Measurements from ENCODE around the gene DZIP1.
"Not testable (repeated sequence)": the region's sequence is repeated elsewhere in the genome, so short reads cannot be mapped to it uniquely, and the experiment has no call there.

DZIP1 gene

GRCh38 chr13:95596701-95597100, 47.8 kb downstream of the DZIP1 start:
- DNase-seq, result no peak

DNA sequence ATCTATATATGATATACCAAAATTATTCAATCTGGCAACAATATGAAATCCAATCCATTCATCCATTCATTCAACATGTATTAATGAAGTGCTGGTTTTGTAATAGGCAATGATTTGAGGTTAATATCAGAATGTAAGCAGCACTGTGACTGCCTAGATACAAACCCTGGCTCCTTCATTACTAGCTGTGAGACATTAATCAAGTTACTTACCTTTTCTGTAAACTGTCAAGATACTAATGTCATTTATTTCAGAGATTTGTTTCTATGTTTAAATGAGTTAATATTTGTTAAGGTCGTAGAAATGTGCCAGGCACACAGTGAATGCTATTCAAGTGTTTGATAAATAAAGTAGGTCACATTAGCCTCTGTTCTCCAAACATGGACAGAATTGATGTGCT, 51.0 kb downstream of the DZIP1 start:
- DNase-seq, result no peak

GRCh38 chr13:95588721-95589120, 55.8 kb downstream of the DZIP1 start:
- peak; percentile 25 for DNase-seq

DNA sequence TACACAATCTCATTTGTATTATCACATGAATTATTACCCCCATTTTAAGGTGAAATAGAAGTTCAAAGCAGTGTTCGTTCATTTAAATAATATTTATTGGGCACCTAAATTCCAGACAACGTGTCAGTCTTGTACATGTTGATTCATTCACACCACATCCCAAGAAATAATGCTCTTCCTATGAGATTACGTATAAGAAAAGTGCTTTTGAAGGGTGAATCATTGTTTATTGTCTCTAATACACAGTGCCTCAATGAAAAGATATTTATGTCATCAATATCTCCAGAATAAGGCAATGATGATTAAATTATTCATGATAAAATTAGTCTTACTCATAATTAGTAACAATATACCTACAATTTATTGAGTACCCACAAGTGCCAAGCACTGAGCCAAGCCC, 56.4 kb downstream of the DZIP1 start:
- DNase-seq, result no peak

DNA sequence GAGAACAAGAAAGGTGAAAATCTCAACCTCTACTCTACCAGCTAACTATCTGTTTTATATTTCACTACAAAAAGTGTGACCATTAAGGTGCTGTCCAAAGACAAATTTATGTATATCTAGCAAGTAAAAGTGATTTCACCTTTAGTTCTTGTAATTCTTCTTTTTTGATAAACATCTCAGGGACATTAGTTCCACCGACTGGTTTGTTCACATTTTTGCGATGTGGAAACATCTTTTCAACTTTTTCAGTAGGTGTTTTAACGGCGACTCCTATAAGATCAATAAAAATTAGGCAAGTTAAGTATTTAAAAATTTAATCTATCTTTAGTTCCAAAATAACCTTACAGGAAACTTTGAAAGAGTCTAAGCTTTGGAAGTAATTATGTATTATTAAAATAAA, 58.6 kb downstream of the DZIP1 start:
- DNase-seq, result no peak

DNA sequence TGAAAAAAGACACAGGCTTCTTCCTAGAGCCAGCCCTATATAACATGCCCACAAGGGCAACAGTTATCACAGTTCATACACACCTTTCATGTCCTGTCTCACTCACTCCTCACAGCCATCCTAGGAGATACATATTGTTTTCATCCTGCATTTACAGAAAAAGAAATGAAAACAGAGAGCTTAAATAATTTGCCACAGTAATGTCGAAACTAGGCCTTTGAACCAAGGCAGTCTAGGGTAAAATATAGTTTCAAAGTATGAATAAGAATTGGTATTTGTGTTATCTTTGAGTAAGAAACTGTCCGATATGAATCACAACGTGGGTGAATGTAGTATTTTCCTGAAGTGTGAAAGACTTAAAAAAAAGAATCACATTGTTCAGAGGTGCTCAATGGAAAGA, 65.2 kb downstream of the DZIP1 start:
- no peak for DNase-seq

GRCh38 chr13:95573221-95573620, 71.3 kb downstream of the DZIP1 start:
- peak; percentile 26 for DNase-seq

DNA sequence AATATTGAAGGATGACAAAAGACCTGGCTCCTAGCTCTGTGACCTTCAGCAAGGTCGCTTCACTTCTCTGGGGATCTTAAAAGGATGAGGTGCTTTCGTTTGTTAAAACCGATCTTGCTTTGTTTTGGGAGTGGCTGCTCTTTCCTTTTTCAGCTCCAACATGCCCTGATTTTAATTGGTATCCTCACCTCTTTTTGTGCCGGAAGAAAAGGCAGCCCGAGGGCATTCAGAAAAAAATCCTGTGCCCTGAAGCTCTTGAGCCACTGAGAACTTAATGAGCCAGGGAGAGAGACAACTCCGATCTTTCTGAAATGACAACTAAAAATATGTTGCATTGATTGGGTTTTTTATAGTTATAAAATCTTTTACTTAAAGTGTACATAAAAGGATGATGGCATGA, 72.6 kb downstream of the DZIP1 start:
- no peak for DNase-seq

DNA sequence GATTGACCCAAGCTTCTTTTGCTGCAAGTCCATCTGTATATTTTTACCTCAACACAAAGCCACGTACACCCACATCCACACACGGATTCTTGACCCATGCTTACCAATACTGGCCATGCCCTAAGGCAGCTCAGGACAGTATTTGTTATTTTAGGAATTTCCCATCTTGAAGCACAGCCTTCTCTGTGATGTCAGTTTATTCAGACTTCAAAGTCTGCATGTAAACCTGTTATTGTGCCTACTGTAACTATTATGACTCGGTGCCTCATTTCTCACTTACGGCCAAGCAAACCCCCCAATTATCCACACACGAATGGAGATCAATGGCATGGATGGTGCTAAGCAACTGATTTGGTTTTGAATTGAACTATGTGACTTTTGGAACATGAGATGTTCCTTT, 74.5 kb downstream of the DZIP1 start:
- peak; percentile 13 for DNase-seq

- DNase-seq, result no peak
These were observed 76.4 kb downstream of the DZIP1 start for GRCh38 chr13:95568131-95568530.

- not testable (repeated sequence) for DNase-seq
These were observed 78.7 kb downstream of the DZIP1 start for GRCh38 chr13:95565758-95566157.

GRCh38 chr13:95564733-95565291, 79.7 kb downstream of the DZIP1 start:
- DNase-seq, result peak; percentile 48

DNA sequence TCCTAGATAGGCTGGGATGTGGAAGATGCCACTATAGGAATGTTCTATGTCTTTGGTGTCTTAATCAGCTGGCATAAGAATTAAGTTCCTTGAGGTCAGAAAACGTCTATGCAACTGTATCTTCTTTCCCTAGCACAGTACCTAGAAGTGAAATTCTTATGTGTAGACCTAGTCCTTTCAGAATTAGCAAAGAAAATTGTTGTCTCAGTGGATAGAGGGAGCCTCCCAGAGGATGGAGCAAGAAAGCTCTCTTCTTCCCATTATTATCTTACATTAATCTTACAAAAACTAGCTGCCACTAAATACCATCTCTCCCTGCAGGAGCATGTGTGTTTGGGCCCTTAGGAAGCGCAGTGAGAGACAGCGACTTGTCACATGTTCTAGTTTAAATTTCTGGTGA, 80.4 kb downstream of the DZIP1 start:
- no peak for DNase-seq

GRCh38 chr13:95560387-95560786, 84.1 kb downstream of the DZIP1 start:
- DNase-seq, result no peak

DNA sequence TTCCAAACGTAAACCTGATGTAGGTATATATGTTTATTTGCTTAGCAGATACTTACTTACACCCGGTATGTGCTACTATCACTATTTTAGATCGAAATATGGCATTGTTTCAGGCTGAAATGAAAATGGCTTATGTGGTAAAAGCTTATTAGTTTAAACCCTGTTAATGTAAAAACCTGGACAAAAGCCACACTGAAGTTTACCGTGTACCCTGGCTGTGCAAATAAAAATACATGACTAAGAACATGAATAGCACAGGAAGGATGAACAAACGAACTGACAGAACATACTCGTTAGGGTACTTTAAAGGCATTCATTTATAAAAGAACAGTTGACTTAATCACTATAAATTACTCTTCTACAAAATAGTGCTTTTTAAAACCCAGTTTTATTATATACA, 85.4 kb downstream of the DZIP1 start:
- DNase-seq, result no peak

- DNase-seq, result no peak
These were observed 87.5 kb downstream of the DZIP1 start for GRCh38 chr13:95557013-95557412.

DNA sequence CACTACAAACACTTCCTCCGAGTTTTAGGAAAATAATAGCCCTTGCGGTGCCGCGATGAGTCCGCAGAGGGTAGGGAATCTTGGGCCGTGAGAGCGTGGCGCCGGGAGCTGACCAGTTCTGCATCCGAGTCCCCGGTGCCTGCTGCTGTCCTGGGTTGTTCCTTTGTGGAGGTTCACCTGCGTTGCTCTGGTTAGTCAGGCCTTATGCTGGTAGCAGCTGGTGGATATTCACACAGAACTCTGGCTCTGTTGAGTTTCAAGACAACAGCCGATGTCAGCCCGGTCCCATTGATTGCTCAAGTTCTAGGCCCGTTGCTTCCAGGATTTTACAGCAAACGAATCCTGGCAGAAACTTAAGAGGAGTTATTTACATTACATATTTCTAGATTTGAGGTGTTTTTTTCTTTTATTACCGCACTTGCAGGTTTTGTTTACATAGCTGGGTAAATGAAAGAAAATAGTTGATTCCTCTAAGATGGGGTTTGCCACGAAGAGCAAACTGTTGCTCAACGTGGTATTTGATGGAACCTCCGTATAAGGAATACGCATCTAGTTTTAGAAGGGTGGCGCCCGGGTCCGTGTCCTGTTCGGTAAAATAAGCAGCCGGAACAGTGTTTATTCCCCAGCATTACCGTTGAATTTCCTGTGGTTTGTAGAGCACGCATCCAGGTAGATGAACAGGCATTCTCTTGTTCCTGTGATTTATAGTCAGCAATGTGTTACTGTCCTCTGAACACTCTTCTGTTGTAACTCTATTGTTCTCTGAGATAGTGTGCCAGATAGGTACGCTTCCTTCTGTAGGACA, 90.7 kb downstream of the DZIP1 start:
- DNase-seq, result no peak

DNA sequence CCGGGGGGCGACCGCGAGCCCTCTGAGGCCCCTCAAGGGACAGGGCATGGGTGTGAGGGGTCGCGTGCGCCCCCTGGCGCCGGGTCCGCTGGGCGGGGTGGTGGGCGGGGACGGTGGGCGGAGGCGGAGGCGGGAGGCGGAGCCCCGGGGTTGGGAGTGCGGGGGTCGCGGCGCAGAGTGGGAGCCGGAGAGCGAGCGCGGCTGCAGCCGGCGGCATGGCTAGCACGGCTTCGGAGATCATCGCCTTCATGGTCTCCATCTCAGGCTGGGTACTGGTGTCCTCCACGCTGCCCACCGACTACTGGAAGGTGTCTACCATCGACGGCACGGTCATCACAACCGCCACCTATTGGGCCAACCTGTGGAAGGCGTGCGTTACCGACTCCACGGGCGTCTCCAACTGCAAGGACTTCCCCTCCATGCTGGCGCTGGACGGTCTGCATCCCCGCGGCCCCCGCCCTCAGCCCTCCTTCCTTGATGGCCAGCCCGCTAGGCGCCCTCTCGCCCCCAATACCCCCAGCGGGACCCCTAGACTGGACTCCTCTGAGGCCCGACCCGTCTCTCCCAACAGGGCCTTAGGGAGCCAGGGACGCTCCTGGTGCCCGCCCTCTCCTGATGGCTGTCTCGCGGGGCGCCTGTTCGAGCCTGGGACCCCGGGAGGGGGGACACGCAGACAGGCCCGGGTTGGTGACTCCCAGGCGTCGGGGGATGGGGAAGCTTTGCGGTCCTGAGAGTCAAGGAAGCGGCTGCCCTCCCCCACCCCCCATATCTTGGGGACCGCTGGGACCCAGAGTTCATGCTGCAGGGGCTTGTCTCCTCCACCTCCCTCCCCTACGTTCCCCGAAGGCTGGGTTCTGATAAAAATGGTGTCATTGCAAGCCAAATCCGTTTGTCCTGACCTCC, 91.7 kb downstream of the DZIP1 start, which contains the start of gene CLDN10:
CLDN10 (plus strand) TSS at position 182 of the 903 bp plus-strand sequence; CDS start at position 216, 34 bp downstream.
- no peak for DNase-seq

DNA sequence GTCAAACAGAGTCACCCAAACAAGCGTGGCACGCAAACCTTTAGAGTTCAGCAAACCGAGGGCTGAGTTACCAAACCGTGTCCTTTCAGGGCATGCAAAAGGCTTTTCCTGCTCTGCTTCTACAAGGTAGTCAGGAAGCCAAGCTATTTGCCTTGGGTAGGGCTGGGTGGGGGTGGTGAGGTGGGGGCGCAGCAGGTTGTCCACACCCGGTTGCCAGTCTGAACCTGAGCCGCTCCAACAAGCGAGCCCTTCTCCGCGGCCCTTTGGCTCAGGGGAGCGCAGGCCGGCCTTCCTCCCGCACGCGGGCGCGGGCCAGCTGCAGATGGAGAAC, 92.3 kb downstream of the DZIP1 start:
- no peak for DNase-seq

DNA sequence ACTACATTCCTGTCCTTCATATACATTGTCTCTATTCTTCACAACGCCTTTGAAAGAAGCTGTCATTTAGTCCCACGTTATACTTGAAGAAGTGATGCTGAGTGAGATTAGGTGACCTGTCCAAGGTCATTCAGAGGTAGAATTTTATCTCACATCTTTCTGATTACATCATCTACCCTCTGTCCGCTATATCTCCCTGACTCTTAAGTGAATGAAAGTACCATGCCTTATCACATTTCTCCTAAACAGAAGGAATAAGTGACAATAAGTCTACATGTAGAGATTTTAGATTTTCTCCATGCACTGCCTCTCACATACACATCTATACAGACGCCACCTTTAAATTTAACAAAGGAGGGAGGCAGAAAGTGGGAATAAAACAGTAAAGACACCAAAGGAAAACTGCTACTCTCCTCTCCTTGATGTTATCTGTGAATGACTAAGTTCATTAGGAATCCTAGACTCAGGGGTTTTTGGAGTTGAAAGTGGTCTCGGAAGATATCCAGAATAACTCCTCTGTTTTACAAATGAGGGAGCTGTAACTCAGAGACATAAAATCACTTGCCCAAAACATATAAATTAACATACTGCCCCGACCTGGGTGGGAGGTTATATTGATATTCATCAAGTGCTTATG, 96.9 kb downstream of the DZIP1 start:
- no peak for DNase-seq

- DNase-seq, result no peak
These were observed 97.6 kb downstream of the DZIP1 start for GRCh38 chr13:95546919-95547318.

DNA sequence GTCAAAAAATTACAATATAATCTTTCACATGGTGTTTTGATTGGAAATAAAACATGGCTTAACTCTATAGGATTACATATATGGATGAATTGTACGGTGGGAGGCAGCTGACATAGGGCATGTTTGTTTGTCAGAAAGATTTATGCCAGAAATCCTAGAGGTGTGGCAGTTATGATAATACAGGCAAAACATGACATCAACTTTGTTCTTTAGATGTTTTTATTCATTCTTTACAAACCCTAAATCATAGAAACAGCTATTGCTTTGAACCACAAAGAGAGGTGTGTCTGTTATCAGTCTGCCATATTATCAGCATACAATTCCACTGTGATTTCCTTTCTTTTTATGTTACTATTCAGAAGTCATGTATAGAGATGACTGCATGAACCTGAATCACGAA, 100.2 kb downstream of the DZIP1 start:
- DNase-seq, result no peak

GRCh38 chr13:95541911-95542474, 102.5 kb downstream of the DZIP1 start:
- no peak for DNase-seq

All from EL (cell line).